ENCODE measurements around the gene SARDH. TPM values are rescaled to one million over a fixed set of nuclear protein-coding genes. Genes with fewer than 3 reads are reported as not detected.

Gene SARDH
- total and polyA plus RNA-seq, 8 donors, result 3.9 to 13.9 (median 9.9) TPM

- Histone ChIP-seq H3K27ac (no peak overlapping the region), H3K4me1 (no peaks in the 10 kb centered on the region), H3K27me3 (no peaks in the 10 kb centered on the region), H3K4me3 (no peak overlapping the region), H3K9me3 (no peaks in the 10 kb centered on the region), H3K36me3 (no peaks in the 10 kb centered on the region)
- DNase-seq, result peak in 1 of 4 donors; percentile 28
- intact Hi-C loops (cut with DNase I), result no loop called here
- no peak for TF ChIP-seq CTCF (IDR thresholded peaks at IDR 0.05)
- ATAC-seq, result no peak
Observed at GRCh38 chr9:133673258-133673655, 64.9 kb downstream of the SARDH start.

- no peaks in the 10 kb centered on the region for H3K4me1 ChIP-seq
- no peak for TF ChIP-seq CTCF (IDR thresholded peaks at IDR 0.05)
- no peaks in the 10 kb centered on the region for H3K36me3 ChIP-seq
- H3K4me3 ChIP-seq, result no peak overlapping the region
- H3K27ac ChIP-seq, result no peak overlapping the region
- ATAC-seq (no peak), DNase-seq (peak in 1 of 4 donors; percentile 50)
- H3K9me3 ChIP-seq, result no peaks in the 10 kb centered on the region
- intact Hi-C loops (cut with DNase I), result no loop called here
- no peaks in the 10 kb centered on the region for H3K27me3 ChIP-seq
Observed at GRCh38 chr9:133672503-133673257, 65.5 kb downstream of the SARDH start.

GRCh38 chr9:133671371-133671770 lies 66.8 kb downstream of the SARDH start:
- Histone ChIP-seq H3K36me3 (no peaks in the 10 kb centered on the region), H3K9me3 (no peaks in the 10 kb centered on the region), H3K27me3 (no peaks in the 10 kb centered on the region), H3K4me1 (no peaks in the 10 kb centered on the region), H3K27ac (no peak overlapping the region), H3K4me3 (no peak overlapping the region)
- no peak for TF ChIP-seq CTCF (IDR thresholded peaks at IDR 0.05)
- intact Hi-C loops (cut with DNase I), result no loop called here
- DNase-seq (no peak), ATAC-seq (no peak)

- DNase-seq (no peak), ATAC-seq (no peak)
- H3K27me3 ChIP-seq, result no peaks in the 10 kb centered on the region
- H3K9me3 ChIP-seq, result no peaks in the 10 kb centered on the region
- no peak overlapping the region for H3K4me3 ChIP-seq
- no peak overlapping the region for H3K27ac ChIP-seq
- no peak for TF ChIP-seq CTCF (IDR thresholded peaks at IDR 0.05)
- H3K4me1 ChIP-seq, result no peaks in the 10 kb centered on the region
- H3K36me3 ChIP-seq, result no peaks in the 10 kb centered on the region
- intact Hi-C loops (cut with DNase I), result no loop called here
Observed at GRCh38 chr9:133670466-133670865, 67.7 kb downstream of the SARDH start.

- no peaks in the 10 kb centered on the region for H3K4me1 ChIP-seq
- no peak overlapping the region for H3K27ac ChIP-seq
- H3K9me3 ChIP-seq, result no peaks in the 10 kb centered on the region
- no peak overlapping the region for H3K4me3 ChIP-seq
- no peaks in the 10 kb centered on the region for H3K27me3 ChIP-seq
- ATAC-seq (no peak), DNase-seq (no peak)
- H3K36me3 ChIP-seq, result no peaks in the 10 kb centered on the region
- TF ChIP-seq CTCF (IDR thresholded peaks at IDR 0.05), result no peak
- intact Hi-C loops (cut with DNase I), result no loop called here
Observed at GRCh38 chr9:133669182-133669801, 68.9 kb downstream of the SARDH start.
